Kidney (tissue), 14 donors: ENCODE data around the gene FAM120A. TPM values are rescaled to one million over a fixed set of nuclear protein-coding genes. Genes with fewer than 3 reads are reported as not detected.
A peak's percentile ranks its signal among the peaks of the same experiment; 100 is the strongest.

Experiments used
- DNase-seq, 5 donors: peaks; one replicate each; pipeline ENCODE4 v3.0.0-alpha.2; 2013 to 2020
- FAIRE-seq: peaks from 2 replicates; lab custom pipeline; 2012; peaks lifted over from hg19 to GRCh38; lab: Jason Lieb, UNC
- H3K27ac ChIP-seq, 2 donors: one replicate each; pipeline ENCODE4 v1.7.0; 2013; ENCODE audit warnings: low read depth in 2 of 2, low read length in 2 of 2, inconsistent platforms in 1 of 2
- H3K27me3 ChIP-seq: one replicate; pipeline ENCODE4 v1.7.1; 2013; ENCODE audit warnings: low read length, inconsistent platforms; ENCODE audit not compliant: control insufficient read depth, insufficient read depth
- H3K36me3 ChIP-seq, 3 donors: one replicate each; pipeline versions ENCODE4 v1.7.0 to v1.7.1; 2013; ENCODE audit warnings: low read length in 3 of 3, control low read depth in 1 of 3, inconsistent platforms in 1 of 3; ENCODE audit not compliant: insufficient read depth in 3 of 3, control insufficient read depth in 2 of 3
- H3K4me1 ChIP-seq, 3 donors: one replicate each; pipeline versions ENCODE4 v1.7.0 to v1.7.1; 2013; ENCODE audit warnings: low read length in 3 of 3, inconsistent platforms in 1 of 3, low read depth in 1 of 3; ENCODE audit not compliant: control insufficient read depth in 2 of 3, insufficient read depth in 2 of 3
- H3K4me3 ChIP-seq, 3 donors: one replicate each; pipeline versions ENCODE4 v1.7.0 to v1.8.1; 2013; ENCODE audit warnings: low read length in 3 of 3, control low read depth in 1 of 3, inconsistent platforms in 1 of 3
- H3K9ac ChIP-seq, 3 donors: one replicate each; pipeline versions ENCODE4 v1.7.0 to v1.7.1; 2013; ENCODE audit warnings: low read length in 3 of 3, control low read depth in 1 of 3, inconsistent platforms in 1 of 3
- H3K9me3 ChIP-seq, 3 donors: one replicate each; pipeline versions ENCODE4 v1.7.0 to v1.7.1; 2013; ENCODE audit warnings: low read length in 3 of 3, control low read depth in 1 of 3, inconsistent platforms in 1 of 3; ENCODE audit not compliant: control insufficient read depth in 2 of 3, insufficient read depth in 1 of 3
- CTCF ChIP-seq: IDR thresholded peaks from 3 replicates; pipeline ENCODE4 v1.5.1; 2012; ENCODE audit warnings: mild to moderate bottlenecking, moderate library complexity, borderline replicate concordance; ENCODE audit not compliant: insufficient read depth; ENCODE audit errors: extremely low read depth
- intact Hi-C: fragments of 100-400 bp; cut with DNase I; formaldehyde crosslinking; loops from one replicate; pipeline ENCODE4 v1.11.1; 2022
- polyA plus RNA-seq: library from polyadenylated mRNA; stranded (reverse); fragments of 350-450 nt; fragmentation: Illumina TruSeq; extraction: RNeasy Lipid Tissue Mini Kit (QIAGEN cat#74804); gene quantifications from one replicate; pipeline ENCODE4 v1.2.3, GENCODE V29; 2014; ENCODE audit warnings: low read depth, low replicate concordance; ENCODE audit not compliant: insufficient read depth
- total RNA-seq: library from RNA; stranded (reverse); fragmentation: NEBNext Ultra II Directional; extraction: Animal tissue kit (Norgen Biotek cat#: 25700); gene quantifications from one replicate; pipeline ENCODE4 v1.2.1, GENCODE V29; 2021
- donor health status: control.
- donor health status: control.
- donor health status: control.
- donor health status: control.
- donor health status: control.
- donor health status: DM: yes; HTN: yes; CAD: no.
- donor health status: Normal renal cell carcinoma (clear cell type).

The FAM120A gene
- total and polyA plus RNA-seq, 2 donors from 2014 or later: 43.7 to 127 TPM

- no peaks in the 10 kb centered on the region for H3K27me3 ChIP-seq
- H3K9me3 ChIP-seq: no peaks in the 10 kb centered on the region
- no peak overlapping the region for H3K27ac ChIP-seq
- FAIRE-seq (no peak), DNase-seq (no peak)
- H3K9ac ChIP-seq: no peak overlapping the region
- no peak overlapping the region for H3K4me3 ChIP-seq
- intact Hi-C loops: no loop called here
- no peaks in the 10 kb centered on the region for H3K36me3 ChIP-seq
- H3K4me1 ChIP-seq: peaks cover 0 to 21% (median 9%) of the 10 kb centered on the region in 3 donors
- TF ChIP-seq CTCF: no peak
Observed at GRCh38 chr9:93456504-93456903, 5.0 kb downstream of the FAM120A start.

- H3K9me3 ChIP-seq: no peaks in the 10 kb centered on the region
- H3K9ac ChIP-seq: no peak overlapping the region
- H3K27ac ChIP-seq: no peak overlapping the region
- peaks cover 0 to 21% (median 9%) of the 10 kb centered on the region in 3 donors for H3K4me1 ChIP-seq
- FAIRE-seq (no peak), DNase-seq (no peak)
- H3K4me3 ChIP-seq: no peak overlapping the region
- no peaks in the 10 kb centered on the region for H3K27me3 ChIP-seq
- intact Hi-C loops: no loop called here
- no peaks in the 10 kb centered on the region for H3K36me3 ChIP-seq
- TF ChIP-seq CTCF: no peak
Observed at GRCh38 chr9:93457006-93457405, 5.5 kb downstream of the FAM120A start.

- no peaks in the 10 kb centered on the region for H3K36me3 ChIP-seq
- intact Hi-C loops: no loop called here
- no peak for DNase-seq
- H3K9ac ChIP-seq: no peak overlapping the region
- H3K27me3 ChIP-seq: no peaks in the 10 kb centered on the region
- FAIRE-seq: no peak
- peaks cover 0 to 20% (median 9%) of the 10 kb centered on the region in 3 donors for H3K4me1 ChIP-seq
- H3K27ac ChIP-seq: peak overlapping the region in 1 of 2 donors; percentile 15
- H3K9me3 ChIP-seq: no peaks in the 10 kb centered on the region
- TF ChIP-seq CTCF: no peak
- no peak overlapping the region for H3K4me3 ChIP-seq
Observed at GRCh38 chr9:93458712-93459111, 7.2 kb downstream of the FAM120A start.

GRCh38 chr9:93459432-93459847 is 8.0 kb downstream of the FAM120A start:
- DNase-seq (no peak), FAIRE-seq (no peak)
- no peak for TF ChIP-seq CTCF
- Histone ChIP-seq H3K9ac (no peak overlapping the region), H3K36me3 (no peaks in the 10 kb centered on the region), H3K9me3 (no peaks in the 10 kb centered on the region), H3K4me3 (no peak overlapping the region), H3K4me1 (peaks cover 0 to 14% (median 9%) of the 10 kb centered on the region in 3 donors), H3K27me3 (no peaks in the 10 kb centered on the region), H3K27ac (no peak overlapping the region)
- intact Hi-C loops: no loop called here
